RWPE2 (cell line): Measurements from ENCODE around the gene CXCL5.

Experiments used
- ATAC-seq: fragments of 200-7000 bp; cut with Tn5 transposase; 3 replicates; pipeline ENCODE4 v1.9.1; 2021; ENCODE audit warnings: low read depth
- DNase-seq: peaks from one replicate; pipeline ENCODE4 v3.0.0-alpha.2; 2020; ENCODE audit warnings: low spot score
- H3K27ac ChIP-seq: fragments of 450-650 bp; 2 replicates; pipeline ENCODE4 v1.5.1; 2017; ENCODE audit warnings: mild to moderate bottlenecking; ENCODE audit not compliant: poor library complexity, severe bottlenecking
- H3K27me3 ChIP-seq: fragments of 250-450 bp; sonication (Bioruptor Pico); 2 replicates; pipeline ENCODE4 v1.5.1; 2021; ENCODE audit warnings: mild to moderate bottlenecking, moderate library complexity; ENCODE audit not compliant: insufficient read depth, poor library complexity, severe bottlenecking
- H3K36me3 ChIP-seq: fragments of 250-450 bp; sonication (Bioruptor Pico); 2 replicates; pipeline ENCODE4 v1.5.1; 2020; ENCODE audit warnings: low read depth, mild to moderate bottlenecking, moderate library complexity
- H3K4me1 ChIP-seq: fragments of 250-450 bp; sonication (Bioruptor Pico); 2 replicates; pipeline ENCODE4 v1.5.1; 2021; ENCODE audit warnings: mild to moderate bottlenecking, moderate library complexity; ENCODE audit not compliant: insufficient read depth, poor library complexity, severe bottlenecking
- H3K4me3 ChIP-seq: fragments of 250-450 bp; sonication (Bioruptor Pico); 2 replicates; pipeline ENCODE4 v1.5.1; 2021; ENCODE audit warnings: mild to moderate bottlenecking, moderate library complexity; ENCODE audit not compliant: severe bottlenecking
- H3K9me3 ChIP-seq: fragments of 250-450 bp; sonication (Bioruptor Pico); 2 replicates; pipeline ENCODE4 v1.5.1; 2021; ENCODE audit warnings: mild to moderate bottlenecking, moderate library complexity; ENCODE audit not compliant: severe bottlenecking
- TF ChIP-seq, protein P1 (sequence below): fragments of 450-650 bp; IDR thresholded peaks from one replicate; pipeline ENCODE4 v1.5.1; 2017; ENCODE audit warnings: mild to moderate bottlenecking, moderate library complexity; ENCODE audit not compliant: poor library complexity, severe bottlenecking

Gene CXCL5

GRCh38 chr4:73992050-73992449 lies 6.4 kb downstream of the CXCL5 start:
- Histone ChIP-seq H3K4me1 (peaks cover 3% of the 10 kb centered on the region), H3K27ac (no peak overlapping the region), H3K36me3 (no peaks in the 10 kb centered on the region), H3K4me3 (no peak overlapping the region), H3K27me3 (no peaks in the 10 kb centered on the region), H3K9me3 (no peaks in the 10 kb centered on the region)
- DNase-seq = no peak
- ATAC-seq = no peak
- TF ChIP-seq, protein P1, sequence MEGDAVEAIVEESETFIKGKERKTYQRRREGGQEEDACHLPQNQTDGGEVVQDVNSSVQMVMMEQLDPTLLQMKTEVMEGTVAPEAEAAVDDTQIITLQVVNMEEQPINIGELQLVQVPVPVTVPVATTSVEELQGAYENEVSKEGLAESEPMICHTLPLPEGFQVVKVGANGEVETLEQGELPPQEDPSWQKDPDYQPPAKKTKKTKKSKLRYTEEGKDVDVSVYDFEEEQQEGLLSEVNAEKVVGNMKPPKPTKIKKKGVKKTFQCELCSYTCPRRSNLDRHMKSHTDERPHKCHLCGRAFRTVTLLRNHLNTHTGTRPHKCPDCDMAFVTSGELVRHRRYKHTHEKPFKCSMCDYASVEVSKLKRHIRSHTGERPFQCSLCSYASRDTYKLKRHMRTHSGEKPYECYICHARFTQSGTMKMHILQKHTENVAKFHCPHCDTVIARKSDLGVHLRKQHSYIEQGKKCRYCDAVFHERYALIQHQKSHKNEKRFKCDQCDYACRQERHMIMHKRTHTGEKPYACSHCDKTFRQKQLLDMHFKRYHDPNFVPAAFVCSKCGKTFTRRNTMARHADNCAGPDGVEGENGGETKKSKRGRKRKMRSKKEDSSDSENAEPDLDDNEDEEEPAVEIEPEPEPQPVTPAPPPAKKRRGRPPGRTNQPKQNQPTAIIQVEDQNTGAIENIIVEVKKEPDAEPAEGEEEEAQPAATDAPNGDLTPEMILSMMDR = no peak

GRCh38 chr4:73991742-73992000 lies 6.8 kb downstream of the CXCL5 start:
- H3K4me3 ChIP-seq = no peak overlapping the region
- DNase-seq = no peak
- ATAC-seq = no peak

DNA sequence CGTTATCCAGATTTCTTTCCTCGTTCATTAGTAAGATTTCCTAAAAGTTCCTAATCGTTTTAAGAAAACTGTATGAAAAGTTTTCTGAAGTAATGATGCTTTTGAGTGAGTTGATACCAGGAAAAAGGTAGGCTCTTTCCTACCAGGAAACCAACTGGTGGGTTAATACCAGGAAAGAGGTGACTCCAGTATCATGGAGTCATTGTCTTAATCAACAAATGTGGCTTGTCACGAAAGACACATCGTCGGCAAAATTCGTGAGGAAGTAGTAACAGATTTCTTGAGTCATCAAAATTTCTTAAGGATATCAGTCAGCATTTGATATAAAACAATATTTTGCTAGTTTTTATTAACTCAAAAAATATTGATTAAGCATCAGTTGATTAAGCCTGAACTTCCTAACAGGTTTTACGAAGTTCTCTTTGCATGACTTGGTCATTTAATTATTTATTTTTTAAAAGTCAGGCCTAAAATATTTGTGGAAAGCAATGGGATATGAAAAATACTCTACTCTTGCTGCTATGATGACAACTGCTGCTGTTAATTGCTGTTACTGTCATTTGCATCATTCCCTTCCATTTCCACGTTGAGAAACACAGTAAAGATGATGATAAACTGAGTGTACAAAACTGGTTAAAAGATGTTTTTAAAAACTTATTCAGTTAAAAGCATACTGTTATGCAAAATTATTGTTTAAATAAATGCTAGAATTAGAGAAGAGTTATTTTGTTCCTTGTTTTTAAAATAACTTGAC lies 7.3 kb downstream of the CXCL5 start:
- Histone ChIP-seq H3K27me3 (no peaks in the 10 kb centered on the region), H3K4me3 (no peak overlapping the region), H3K9me3 (no peaks in the 10 kb centered on the region), H3K36me3 (no peaks in the 10 kb centered on the region), H3K4me1 (peaks cover 3% of the 10 kb centered on the region), H3K27ac (no peak overlapping the region)
- DNase-seq (no peak), ATAC-seq (no peak)
- TF ChIP-seq, protein P1 = no peak

More at GRCh38 chr4:73991742-73992000, 6.8 kb downstream of the CXCL5 start:
- Histone ChIP-seq H3K9me3 (no peaks in the 10 kb centered on the region), H3K36me3 (no peaks in the 10 kb centered on the region), H3K27ac (no peak overlapping the region), H3K4me1 (peaks cover 3% of the 10 kb centered on the region), H3K27me3 (no peaks in the 10 kb centered on the region)
- TF ChIP-seq, protein P1 = no peak

DNA sequence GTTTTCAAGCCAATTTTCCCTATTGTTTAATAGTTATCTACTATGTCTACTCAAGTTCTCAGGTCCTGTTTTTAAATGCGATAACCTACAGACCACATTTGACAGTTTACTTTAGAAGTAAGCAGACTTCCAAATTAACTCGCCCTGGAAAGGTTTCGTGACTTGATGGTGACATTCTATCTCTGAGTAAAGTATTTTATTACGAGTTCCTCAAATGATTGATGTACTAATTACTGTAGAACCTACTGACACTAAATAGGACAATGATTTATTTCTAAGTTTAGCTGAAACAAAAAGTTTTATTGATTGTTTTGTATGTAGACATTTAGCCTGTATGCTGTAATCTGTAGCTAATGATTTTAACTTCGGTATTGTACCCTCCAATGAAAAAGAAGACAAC lies 8.5 kb downstream of the CXCL5 start:
- DNase-seq (no peak), ATAC-seq (no peak)
- TF ChIP-seq, protein P1 = no peak
- peaks cover 3% of the 10 kb centered on the region for H3K4me1 ChIP-seq
- H3K36me3 ChIP-seq = no peaks in the 10 kb centered on the region
- H3K27me3 ChIP-seq = no peaks in the 10 kb centered on the region
- H3K27ac ChIP-seq = no peak overlapping the region
- no peak overlapping the region for H3K4me3 ChIP-seq
- no peaks in the 10 kb centered on the region for H3K9me3 ChIP-seq

DNA sequence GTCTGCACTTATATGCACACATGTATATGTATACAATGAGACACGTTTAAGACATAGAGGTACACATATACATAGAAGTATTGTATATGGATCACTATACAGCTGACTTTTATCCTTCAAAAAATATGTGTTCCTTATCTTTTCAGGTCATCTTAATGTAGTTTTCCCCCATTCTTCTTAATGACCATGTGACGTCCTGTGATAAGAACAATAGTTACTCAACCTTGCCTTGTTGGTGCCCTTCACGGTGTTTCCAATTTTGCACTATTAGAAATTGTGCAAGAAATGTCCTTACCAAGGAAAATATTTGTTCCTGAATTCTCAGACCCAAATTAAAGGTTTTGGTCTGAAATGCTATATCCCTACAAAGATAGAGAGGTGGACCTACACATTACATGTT lies 9.4 kb downstream of the CXCL5 start:
- peaks cover 3% of the 10 kb centered on the region for H3K4me1 ChIP-seq
- H3K27ac ChIP-seq = no peak overlapping the region
- H3K27me3 ChIP-seq = no peaks in the 10 kb centered on the region
- no peaks in the 10 kb centered on the region for H3K36me3 ChIP-seq
- no peak for DNase-seq
- TF ChIP-seq, protein P1 = no peak
- H3K9me3 ChIP-seq = no peaks in the 10 kb centered on the region
- ATAC-seq = no peak
- H3K4me3 ChIP-seq = no peak overlapping the region
